GM23338 (cell line): ENCODE measurements around the gene MYH6. TPM values are rescaled to one million over a fixed set of nuclear protein-coding genes. Genes with fewer than 3 reads are reported as not detected.

Experiments used
- ATAC-seq: fragments of 200-7000 bp; cut with Tn5 transposase; 3 replicates; pipeline ENCODE4 v1.9.1; 2020
- DNase-seq: peaks from one replicate; pipeline ENCODE4 v3.0.0-alpha.2; 2015; ENCODE audit warnings: low spot score
- H2AFZ ChIP-seq: fragments of 200-600 bp; sonication (generic); 2 replicates; pipeline ENCODE4 v1.8.0; 2016; ENCODE audit warnings: antibody characterized with exemption, mild to moderate bottlenecking, moderate library complexity
- H3F3A ChIP-seq: fragments of 200-600 bp; sonication (generic); replicated peaks from 2 replicates; pipeline ENCODE4 v1.8.0; 2017; ENCODE audit warnings: antibody characterized with exemption, mixed run types, low read depth
- H3K27ac ChIP-seq: fragments of 200-600 bp; sonication (generic); 2 replicates; pipeline ENCODE4 v1.6.1; 2016; ENCODE audit warnings: low read depth
- H3K27me3 ChIP-seq: fragments of 200-600 bp; sonication (generic); 2 replicates; pipeline ENCODE4 v1.8.0; 2016; ENCODE audit warnings: mild to moderate bottlenecking, mixed run types, moderate library complexity; ENCODE audit not compliant: insufficient read depth
- H3K36me3 ChIP-seq: fragments of 200-600 bp; sonication (generic); 2 replicates; pipeline ENCODE4 v1.8.0; 2016; ENCODE audit warnings: mild to moderate bottlenecking; ENCODE audit not compliant: insufficient read depth
- H3K4me1 ChIP-seq: fragments of 200-600 bp; sonication (generic); 2 replicates; pipeline ENCODE4 v1.8.0; 2016; ENCODE audit warnings: mild to moderate bottlenecking, moderate library complexity; ENCODE audit not compliant: insufficient read depth
- H3K4me2 ChIP-seq: fragments of 200-600 bp; sonication (generic); 2 replicates; pipeline ENCODE4 v1.7.1; 2017; ENCODE audit warnings: mixed run types
- H3K4me3 ChIP-seq: fragments of 200-600 bp; sonication (generic); 2 replicates; pipeline ENCODE4 v1.6.1; 2016; ENCODE audit warnings: mixed run types
- H3K79me2 ChIP-seq: fragments of 200-600 bp; sonication (generic); replicated peaks from 2 replicates; pipeline ENCODE4 v1.8.0; 2017; ENCODE audit warnings: mild to moderate bottlenecking; ENCODE audit not compliant: insufficient read depth
- H3K9me2 ChIP-seq: fragments of 200-600 bp; sonication (generic); 2 replicates; pipeline ENCODE4 v1.8.0; 2017; ENCODE audit not compliant: insufficient read depth
- H4K20me1 ChIP-seq: fragments of 200-600 bp; sonication (generic); replicated peaks from 2 replicates; pipeline ENCODE4 v1.8.0; 2017; ENCODE audit warnings: mild to moderate bottlenecking; ENCODE audit not compliant: insufficient read depth
- H3K27ac Mint-ChIP-seq: 2 replicates; pipeline ENCODE4 v1.8.0; 2020; ENCODE audit warnings: inconsistent platforms, mild to moderate bottlenecking, moderate library complexity, mixed read lengths
- H3K27me3 Mint-ChIP-seq: 3 replicates; pipeline ENCODE4 v1.8.0; 2022; ENCODE audit warnings: low read depth, mild to moderate bottlenecking, moderate library complexity, mixed read lengths, inconsistent platforms; ENCODE audit not compliant: insufficient read depth, poor library complexity
- H3K36me3 Mint-ChIP-seq: 3 replicates; pipeline ENCODE4 v1.8.0; 2021; ENCODE audit warnings: low read depth, mild to moderate bottlenecking, inconsistent platforms, moderate library complexity, mixed read lengths
- H3K4me1 Mint-ChIP-seq: 3 replicates; pipeline ENCODE4 v1.8.0; 2020; ENCODE audit warnings: mild to moderate bottlenecking, inconsistent platforms, mixed read lengths
- H3K4me3 Mint-ChIP-seq: 3 replicates; pipeline ENCODE4 v1.8.0; 2021; ENCODE audit warnings: moderate library complexity, mild to moderate bottlenecking, inconsistent platforms, mixed read lengths
- H3K9me3 Mint-ChIP-seq: 3 replicates; pipeline ENCODE4 v1.8.0; 2020; ENCODE audit warnings: moderate library complexity, mild to moderate bottlenecking, inconsistent platforms, mixed read lengths
- ETS1 ChIP-seq: IDR thresholded peaks from 2 replicates; pipeline ENCODE4 v1.6.1; 2016; ENCODE audit warnings: antibody characterized with exemption
- EZH2 ChIP-seq: fragments of 200-600 bp; sonication (generic); IDR thresholded peaks from one replicate; pipeline ENCODE4 v1.8.0; 2017; ENCODE audit warnings: antibody characterized with exemption, mild to moderate bottlenecking, low read depth; ENCODE audit not compliant: unreplicated experiment
- NANOG ChIP-seq: IDR thresholded peaks from 2 replicates; pipeline ENCODE4 v1.6.1; 2016; ENCODE audit warnings: antibody characterized with exemption, borderline replicate concordance
- REST ChIP-seq: IDR thresholded peaks from one replicate; pipeline ENCODE4 v1.6.1; 2018; ENCODE audit warnings: antibody characterized with exemption; ENCODE audit not compliant: unreplicated experiment
- STAT1 ChIP-seq: IDR thresholded peaks from one replicate; pipeline ENCODE4 v1.6.1; 2016; ENCODE audit warnings: antibody characterized with exemption; ENCODE audit not compliant: unreplicated experiment
- ZNF114 ChIP-seq: fragments of 250-450 bp; sonication (Bioruptor Pico); IDR thresholded peaks from 2 replicates; pipeline ENCODE4 v1.5.0; 2020; ENCODE audit warnings: mild to moderate bottlenecking, moderate library complexity
- ZNF331 ChIP-seq: fragments of 250-450 bp; sonication (Bioruptor Pico); IDR thresholded peaks from 2 replicates; pipeline ENCODE4 v1.5.0; 2020; ENCODE audit warnings: low read depth, mild to moderate bottlenecking, moderate library complexity
- ZNF462 ChIP-seq: fragments of 250-450 bp; sonication (Bioruptor Pico); IDR thresholded peaks from 2 replicates; pipeline ENCODE4 v1.5.0; 2020; ENCODE audit warnings: mild to moderate bottlenecking, moderate library complexity
- polyA plus RNA-seq: library from polyadenylated mRNA; unstranded; fragments of >200 nt; fragmentation: Nextera tagmentation; extraction: Ambion mirVana; gene quantifications from 2 replicates; pipeline ENCODE4 v1.2.1, GENCODE V29; 2016
- total RNA-seq: library from RNA; depleted of rRNA; stranded (reverse); fragments of >200 nt; shearing (Covaris generic); gene quantifications from 2 replicates; pipeline ENCODE4 v1.2.3, GENCODE V29; 2014

Gene MYH6
- total and polyA plus RNA-seq, 2 experiments from 2014 or later = 0.03 to 0.10 TPM

- Histone ChIP-seq H3K4me3 (no peak overlapping the region), H3K79me2 (no peaks in the 10 kb centered on the region), H3K27me3 (peaks cover 26% of the 10 kb centered on the region), H3K27ac (no peak overlapping the region), H3K4me2 (no peak overlapping the region), H2AFZ (no peak overlapping the region), H3K36me3 (no peaks in the 10 kb centered on the region), H4K20me1 (no peaks in the 10 kb centered on the region), H3K9me2 (peaks cover 4% of the 10 kb centered on the region; the same call in 1 of the 2 replicates), H3F3A (no peaks in the 10 kb centered on the region), H3K4me1 (peaks cover 9% of the 10 kb centered on the region; the same call in 1 of the 2 replicates)
- ATAC-seq (no peak), DNase-seq (no peak)
- no peaks in the 10 kb centered on the region for H3K36me3 Mint-ChIP-seq
- H3K27ac Mint-ChIP-seq = no peak overlapping the region
- H3K27me3 Mint-ChIP-seq = peaks cover 22% of the 10 kb centered on the region
- no peak overlapping the region for H3K4me3 Mint-ChIP-seq
- peaks cover 11% of the 10 kb centered on the region; the same call in 2 of the 3 replicates for H3K4me1 Mint-ChIP-seq
- no peaks in the 10 kb centered on the region for H3K9me3 Mint-ChIP-seq
- TF ChIP-seq NANOG (no peak), ZNF462 (CRISPR knock-in tag) (no peak), ZNF114 (no peak), EZH2 (no peak)
These were observed 35.0 kb downstream of the MYH6 start for GRCh38 chr14:23373041-23373440.

- no peak within 1 kb of the TSS for H2AFZ ChIP-seq
- no peak within 1 kb of the TSS for H3K4me3 ChIP-seq
- no peaks in the 10 kb centered on the region for H3K79me2 ChIP-seq
- H3K27ac ChIP-seq = no peak within 1 kb of the TSS
- no peaks in the 10 kb centered on the region for H3K9me3 Mint-ChIP-seq
- H3K27me3 ChIP-seq = peaks cover 26% of the 10 kb centered on the region
- H3K36me3 ChIP-seq = no peaks in the 10 kb centered on the region
- DNase-seq (no peak), ATAC-seq (no peak)
- no peaks in the 10 kb centered on the region for H3F3A ChIP-seq
- H3K27me3 Mint-ChIP-seq = peaks cover 23% of the 10 kb centered on the region
- no peak within 1 kb of the TSS for H3K27ac Mint-ChIP-seq
- H3K4me1 Mint-ChIP-seq = peaks cover 12% of the 10 kb centered on the region; the same call in 2 of the 3 replicates
- no peaks in the 10 kb centered on the region for H4K20me1 ChIP-seq
- no peak within 1 kb of the TSS for H3K4me3 Mint-ChIP-seq
- peaks cover 9% of the 10 kb centered on the region; the same call in 1 of the 2 replicates for H3K4me1 ChIP-seq
- H3K4me2 ChIP-seq = no peak within 1 kb of the TSS
- peaks cover 4% of the 10 kb centered on the region; the same call in 1 of the 2 replicates for H3K9me2 ChIP-seq
- no peaks in the 10 kb centered on the region for H3K36me3 Mint-ChIP-seq
- TF ChIP-seq NANOG (no peak), REST (no peak), ETS1 (no peak), STAT1 (no peak), EZH2 (no peak), ZNF331 (CRISPR knock-in tag) (no peak)
These were observed 35.6 kb downstream of the MYH6 start, which contains the start of gene IL25 for GRCh38 chr14:23372509-23372908. TSS of gene IL25 (plus strand) at chr14:23372809.
